HCT116 (cell line): ENCODE data around the gene MEAK7. TPM values are rescaled to one million over a fixed set of nuclear protein-coding genes. Genes with fewer than 3 reads are reported as not detected.

Experiments used
- ATAC-seq: fragments of 200-7000 bp; cut with Tn5 transposase; 2 replicates; pipeline ENCODE4 v1.9.1; 2020; ENCODE audit warnings: mild to moderate bottlenecking, moderate library complexity
- BruUV-seq: library from RNA; stranded (reverse); fragments of 400-500 nt; replicated peaks from 2 replicates; lab custom pipeline; 2021; lab: Mats Ljungman, UMichigan
- CTCF ChIA-PET: fragments of 300-600 bp; sonication (Branson Sonifier 250); formaldehyde crosslinking; loops from one replicate; lab custom pipeline; 2021; ENCODE audit warnings: antibody characterized with exemption; lab: Charles Lee
- POLR2A ChIA-PET: fragments of 300-600, 350-600 bp; sonication (Branson Sonifier 250); formaldehyde crosslinking; loops from one replicate; lab custom pipeline; 2021; ENCODE audit warnings: antibody characterized with exemption; lab: Charles Lee
- RAD21 ChIA-PET, 2 experiments: fragments of 300-600 bp; sonication (Branson Sonifier 250); formaldehyde crosslinking; loops; one replicate each; lab custom pipeline; 2023; ENCODE audit warnings: low total read pairs in 2 of 2; ENCODE audit not compliant: uncharacterized antibody in 2 of 2, unreplicated experiment in 2 of 2, low non-redundant PET in 1 of 2; lab: Charles Lee
- DNase-seq: peaks from one replicate; pipeline ENCODE4 v3.0.0-alpha.2; 2010; ENCODE audit warnings: low read depth, low spot score
- H2AFZ ChIP-seq: fragments of 200-600 bp; shearing (Covaris generic), sonication (generic); 2 replicates; pipeline ENCODE4 v1.6.1; 2017; ENCODE audit warnings: low read depth, mixed run types, mixed read lengths, antibody characterized with exemption, low read length; ENCODE audit not compliant: poor library complexity, severe bottlenecking
- H3K27ac ChIP-seq: 2 replicates; pipeline ENCODE4 v1.5.1; 2012; ENCODE audit warnings: low read depth, low read length
- H3K27me3 ChIP-seq: fragments of 200-600 bp; sonication (generic); 2 replicates; pipeline ENCODE4 v1.6.1; 2016; ENCODE audit warnings: mixed run types, low read length, mixed read lengths; ENCODE audit not compliant: insufficient read depth
- H3K36me3 ChIP-seq, 2 experiments: fragments of 200-500 bp in 1 of 2; fragments of 200-600 bp in 1 of 2; sonication (Bioruptor generic) in 1 of 2; sonication (generic) in 1 of 2; 2 replicates each; pipeline versions ENCODE4 v1.5.1 to v1.6.1; 2014 to 2016; ENCODE audit warnings: low read length in 2 of 2, inconsistent platforms in 1 of 2, mixed read lengths in 1 of 2, mixed run types in 1 of 2; ENCODE audit not compliant: insufficient read depth in 2 of 2, control insufficient read depth in 1 of 2
- H3K4me1 ChIP-seq, 2 experiments: fragments of 200-600 bp in 1 of 2; sonication (generic) in 1 of 2; 2 replicates each; pipeline versions ENCODE4 v1.5.1 to v1.6.1; 2012 to 2017; ENCODE audit warnings: low read length in 2 of 2, inconsistent platforms in 1 of 2, mild to moderate bottlenecking in 1 of 2, mixed read lengths in 1 of 2, mixed run types in 1 of 2, moderate library complexity in 1 of 2; ENCODE audit not compliant: insufficient read depth in 2 of 2, control insufficient read depth in 1 of 2
- H3K4me2 ChIP-seq: fragments of 200-600 bp; sonication (generic); 2 replicates; pipeline ENCODE4 v1.6.1; 2017; ENCODE audit warnings: mixed run types, low read length, mixed read lengths
- H3K4me3 ChIP-seq, 2 experiments: fragments of 200-600 bp in 1 of 2; sonication (generic) in 1 of 2; replicated peaks in 1 of 2; 2 replicates each; pipeline ENCODE4 v1.5.1; 2011 to 2016; ENCODE audit warnings: low read length in 2 of 2, control low read depth in 1 of 2, low read depth in 1 of 2, mild to moderate bottlenecking in 1 of 2, mixed read lengths in 1 of 2, mixed run types in 1 of 2
- H3K79me2 ChIP-seq: fragments of 200-600 bp; sonication (generic); 2 replicates; pipeline ENCODE4 v1.6.1; 2017; ENCODE audit warnings: mild to moderate bottlenecking, mixed run types, low read length, moderate library complexity, mixed read lengths; ENCODE audit not compliant: insufficient read depth
- H3K9ac ChIP-seq: fragments of 200-600 bp; sonication (generic); 2 replicates; pipeline ENCODE4 v1.6.1; 2016; ENCODE audit warnings: low read length, mixed read lengths
- H3K9me2 ChIP-seq: fragments of 200-600 bp; sonication (generic), shearing (Covaris generic); 2 replicates; pipeline ENCODE4 v1.6.1; 2017; ENCODE audit warnings: mixed run types, mild to moderate bottlenecking, moderate library complexity; ENCODE audit not compliant: insufficient read depth
- H3K9me3 ChIP-seq, 2 experiments: fragments of 200-500 bp in 1 of 2; fragments of 200-600 bp in 1 of 2; sonication (Bioruptor generic) in 1 of 2; sonication (generic) in 1 of 2; 2 replicates each; pipeline ENCODE4 v1.6.1; 2014 to 2017; ENCODE audit warnings: low read length in 2 of 2, mixed read lengths in 2 of 2, inconsistent platforms in 1 of 2, low read depth in 1 of 2, mild to moderate bottlenecking in 1 of 2, mixed run types in 1 of 2, moderate library complexity in 1 of 2; ENCODE audit not compliant: control insufficient read depth in 1 of 2, insufficient read depth in 1 of 2
- H4K20me1 ChIP-seq: fragments of 200-600 bp; sonication (generic), shearing (Covaris generic); 2 replicates; pipeline ENCODE4 v1.6.1; 2017; ENCODE audit warnings: mixed run types, mild to moderate bottlenecking, moderate library complexity; ENCODE audit not compliant: insufficient read depth
- EGR1 ChIP-seq: IDR thresholded peaks from 2 replicates; pipeline ENCODE4 v1.6.1; 2012; ENCODE audit warnings: low read depth
- EZH2phosphoT487 ChIP-seq: fragments of 200-600 bp; IDR thresholded peaks from 2 replicates; pipeline ENCODE4 v1.6.1; 2018; ENCODE audit warnings: antibody characterized with exemption, borderline replicate concordance
- POLR2A ChIP-seq: IDR thresholded peaks from 2 replicates; pipeline ENCODE4 v1.7.0; 2011; ENCODE audit warnings: borderline replicate concordance; ENCODE audit not compliant: insufficient read depth, insufficient read length; ENCODE audit errors: extremely low read depth
- RAD21 ChIP-seq: IDR thresholded peaks from 2 replicates; pipeline ENCODE4 v1.6.1; 2012; ENCODE audit warnings: low read depth, mild to moderate bottlenecking
- SP1 ChIP-seq: IDR thresholded peaks from 2 replicates; pipeline ENCODE4 v1.6.1; 2012; ENCODE audit warnings: low read depth
- TCF7L2 ChIP-seq: IDR thresholded peaks from 2 replicates; pipeline ENCODE4 v1.7.0; 2011; ENCODE audit warnings: borderline replicate concordance, inconsistent platforms; ENCODE audit not compliant: insufficient read depth, insufficient read length; ENCODE audit errors: extremely low read depth
- YY1 ChIP-seq: IDR thresholded peaks from 2 replicates; pipeline ENCODE4 v1.6.1; 2011; ENCODE audit warnings: low read length, low read depth, moderate library complexity, mild to moderate bottlenecking; ENCODE audit not compliant: insufficient replicate concordance; ENCODE audit errors: extremely low read depth
- ZFX ChIP-seq: fragments of 450-650 bp; IDR thresholded peaks from 2 replicates; pipeline ENCODE4 v1.6.1; 2017
- intact Hi-C: fragments of 100-400 bp; cut with micrococcal nuclease; formaldehyde crosslinking; loops from 2 replicates; pipeline ENCODE4 v1.10.0; 2022
- total RNA-seq: library from RNA; stranded (reverse); gene quantifications from one replicate; pipeline ENCODE4 v1.2.1, GENCODE V29; 2021; ENCODE audit not compliant: unreplicated experiment

Gene MEAK7
- total RNA-seq, 1 experiment from 2014 or later: 32.2 TPM

DNA sequence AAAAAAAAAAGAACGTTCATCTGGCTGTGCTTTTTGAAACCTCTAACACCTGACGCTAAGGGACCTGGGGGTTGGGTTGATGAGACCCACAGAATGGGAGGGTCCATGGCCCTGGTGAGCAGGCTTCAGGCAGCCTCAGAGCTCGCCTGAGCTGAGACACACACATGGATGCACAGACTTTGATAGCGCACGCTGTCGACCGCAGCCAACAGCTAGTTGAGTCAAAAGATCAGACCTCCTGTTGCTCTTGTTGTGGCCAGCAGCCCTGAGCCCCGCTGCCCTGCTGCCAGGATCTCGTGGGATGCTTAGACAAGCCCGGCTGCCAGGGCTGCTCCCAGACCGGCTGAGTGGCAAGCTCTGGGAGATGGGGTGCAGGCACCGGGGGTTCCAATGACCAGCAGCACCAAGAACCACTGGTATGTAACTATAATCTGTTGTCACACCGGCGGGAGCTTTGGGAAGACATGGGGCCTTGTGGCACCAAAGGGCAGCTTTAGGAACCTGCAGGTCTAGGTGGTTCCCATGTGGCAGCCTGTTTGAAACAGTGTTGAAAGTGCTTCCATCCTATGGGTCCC is 20.0 kb upstream of the MEAK7 start:
- Histone ChIP-seq H3K9me2 (no peaks in the 10 kb centered on the region), H3K27me3 (no peaks in the 10 kb centered on the region; the same call in 1 of the 2 replicates), H3K9me3 (no peaks in the 10 kb centered on the region; a peak in 1 of 4 replicates), H2AFZ (no peak overlapping the region), H4K20me1 (no peaks in the 10 kb centered on the region), H3K36me3 (no peaks in the 10 kb centered on the region), H3K4me3 (no peak overlapping the region), H3K4me2 (no peak overlapping the region), H3K27ac (no peak overlapping the region), H3K79me2 (no peaks in the 10 kb centered on the region), H3K9ac (no peak overlapping the region), H3K4me1 (peaks cover 0 to 13% of the 10 kb centered on the region in 2 experiments; a peak in 2 of 4 replicates)
- ATAC-seq: no peak
- DNase-seq: no peak
- CTCF ChIA-PET: no interaction called here
- POLR2A ChIA-PET: no interaction called here
- RAD21 ChIA-PET: no interaction called here
- intact Hi-C loops: no loop called here
- no TSS peak for BruUV-seq
- TF ChIP-seq POLR2A: no peak
- TF ChIP-seq EZH2phosphoT487: no peak
- no peak for TF ChIP-seq SP1
- no peak for TF ChIP-seq YY1
- TF ChIP-seq EGR1: no peak
- TF ChIP-seq TCF7L2: no peak
- no peak for TF ChIP-seq ZFX

DNA sequence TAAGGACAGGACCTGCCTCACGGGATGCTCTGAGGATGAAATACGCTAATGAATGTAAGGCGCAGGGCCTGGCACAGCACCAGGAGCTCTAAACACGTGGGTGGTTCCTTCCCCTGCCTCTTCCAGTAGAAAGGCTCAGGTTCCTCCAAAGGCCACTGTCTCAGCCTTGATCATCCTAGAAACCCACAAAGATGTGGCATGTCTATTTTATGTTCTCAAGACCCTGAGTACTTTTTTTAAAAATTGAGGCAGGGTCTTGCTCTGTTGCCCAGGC is 17.0 kb upstream of the MEAK7 start:
- intact Hi-C loops: no loop called here
- no TSS peak for BruUV-seq
- Histone ChIP-seq H3K79me2 (no peaks in the 10 kb centered on the region), H3K36me3 (no peaks in the 10 kb centered on the region), H3K9me3 (no peaks in the 10 kb centered on the region), H3K4me2 (peak overlapping the region; percentile 18), H3K4me1 (peaks cover 0 to 17% of the 10 kb centered on the region in 2 experiments; a peak in 2 of 4 replicates), H3K9me2 (no peaks in the 10 kb centered on the region), H3K27ac (no peak overlapping the region), H2AFZ (no peak overlapping the region), H3K27me3 (no peaks in the 10 kb centered on the region; the same call in 1 of the 2 replicates), H3K9ac (no peak overlapping the region), H3K4me3 (no peak overlapping the region), H4K20me1 (no peaks in the 10 kb centered on the region)
- no peak for DNase-seq
- TF ChIP-seq RAD21: no peak
- POLR2A ChIA-PET: no interaction called here
- CTCF ChIA-PET: interaction anchor here (1.0 to 3.8 kb wide), 2 partner anchors 11 to 15 kb away, joined by 3 to 24 read pairs; no protein-coding TSS in a partner anchor
- RAD21 ChIA-PET: no interaction called here
- ATAC-seq: no peak
